Ovary (tissue), 3 donors: Measurements from ENCODE around the gene LEF1.

ENCODE experiments used
- CTCF ChIP-seq, 3 donors: fragments of 450-650 bp in 2 of 3; fragments of 200-600 bp in 1 of 3; IDR thresholded peaks; one replicate each; pipeline versions ENCODE4 v1.5.1 to v1.8.0; 2016 to 2022; ENCODE audit warnings: antibody characterized with exemption in 3 of 3, mild to moderate bottlenecking in 1 of 3
- POLR2A ChIP-seq: fragments of 450-650 bp; IDR thresholded peaks from one replicate; pipeline ENCODE4 v1.6.1; 2017; ENCODE audit warnings: antibody characterized with exemption, mild to moderate bottlenecking, moderate library complexity
- donor health status: DM: no; HTN: no; CAD: no.

GRCh38 chr4:108030332-108030731 is 138.4 kb downstream of the LEF1 start:
- TF ChIP-seq POLR2A (no peak), CTCF (IDR thresholded peaks at IDR 0.05) (no peak)
